Left ventricle myocardium inferior (tissue), 1 donor: ENCODE measurements around the gene DHRS2. TPM values are rescaled to one million over a fixed set of nuclear protein-coding genes. Genes with fewer than 3 reads are reported as not detected.

ENCODE experiments used
- DNase-seq: peaks from one replicate; pipeline ENCODE4 v3.0.0-alpha.2; 2020
- H3K27ac ChIP-seq: fragments of 200-600 bp; replicated peaks from 2 replicates; pipeline ENCODE4 v1.8.0; 2021
- H3K27me3 ChIP-seq: fragments of 200-600 bp; 2 replicates; pipeline ENCODE4 v1.8.0; 2021; ENCODE audit warnings: low read depth
- H3K36me3 ChIP-seq: fragments of 200-600 bp; 2 replicates; pipeline ENCODE4 v1.8.0; 2021
- H3K4me1 ChIP-seq: fragments of 200-600 bp; 2 replicates; pipeline ENCODE4 v1.8.0; 2021
- H3K4me3 ChIP-seq: fragments of 200-600 bp; 2 replicates; pipeline ENCODE4 v1.8.0; 2021; ENCODE audit warnings: mild to moderate bottlenecking, moderate library complexity
- H3K9me3 ChIP-seq: fragments of 200-600 bp; replicated peaks from 2 replicates; pipeline ENCODE4 v1.8.0; 2021
- intact Hi-C: fragments of 100-400 bp; cut with micrococcal nuclease; formaldehyde crosslinking; loops from one replicate; pipeline ENCODE4 v1.11.0; 2022
- total RNA-seq: library from RNA; stranded (reverse); fragmentation: NEBNext Ultra II Directional; extraction: Animal tissue kit (Norgen Biotek cat#: 25700); gene quantifications from one replicate; pipeline ENCODE4 v1.2.1, GENCODE V29; 2021
- TF ChIP-seq, protein P1 (sequence below): fragments of 200-600 bp; IDR thresholded peaks from 2 replicates; pipeline ENCODE4 v1.8.0; 2021; ENCODE audit warnings: antibody characterized with exemption, mild to moderate bottlenecking, borderline replicate concordance
- donor health status: DM: no; HTN: yes; CAD: no; lungs with severe emphysema.

DHRS2 gene
- total RNA-seq, 1 donor from 2014 or later: not detected

DNA sequence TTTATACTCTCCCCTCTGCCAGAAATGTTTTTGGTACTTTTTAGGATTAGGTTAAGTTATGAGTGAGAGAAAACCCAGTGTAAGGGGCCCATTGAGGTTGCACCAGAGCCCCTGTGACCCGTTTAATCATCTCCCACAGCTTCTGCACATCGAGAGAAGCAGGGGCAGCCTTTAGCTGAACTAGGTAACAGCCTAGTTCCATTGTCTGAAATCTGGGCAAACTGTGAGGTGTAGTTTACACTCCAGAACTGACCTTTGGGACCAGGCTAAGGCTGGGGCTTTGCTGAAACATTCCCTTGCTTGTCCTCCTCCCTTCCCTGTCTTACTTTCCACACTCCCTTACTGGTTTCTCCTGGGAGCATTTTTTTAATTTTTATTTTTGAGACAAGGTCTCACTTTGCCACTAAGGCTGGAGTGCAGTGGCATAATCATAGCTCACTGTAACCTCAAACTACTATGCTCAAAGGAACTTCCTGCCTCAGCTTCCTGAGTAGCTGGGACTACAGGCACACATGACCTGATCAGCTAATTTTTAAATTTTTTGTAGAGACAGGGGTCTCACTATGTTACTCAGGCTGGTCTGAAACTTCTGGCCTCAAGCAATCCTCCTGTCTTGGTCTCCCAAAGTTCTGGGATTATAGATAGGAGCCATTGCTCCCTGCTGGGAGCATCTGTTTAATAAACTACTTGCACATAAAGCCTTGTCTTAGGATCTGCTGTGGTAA is 25.9 kb upstream of the DHRS2 start:
- Histone ChIP-seq H3K4me3 (no peak overlapping the region), H3K27ac (no peak overlapping the region), H3K9me3 (no peaks in the 10 kb centered on the region), H3K4me1 (peaks cover 4% of the 10 kb centered on the region), H3K27me3 (peaks cover 38% of the 10 kb centered on the region), H3K36me3 (no peaks in the 10 kb centered on the region)
- TF ChIP-seq, protein P1, sequence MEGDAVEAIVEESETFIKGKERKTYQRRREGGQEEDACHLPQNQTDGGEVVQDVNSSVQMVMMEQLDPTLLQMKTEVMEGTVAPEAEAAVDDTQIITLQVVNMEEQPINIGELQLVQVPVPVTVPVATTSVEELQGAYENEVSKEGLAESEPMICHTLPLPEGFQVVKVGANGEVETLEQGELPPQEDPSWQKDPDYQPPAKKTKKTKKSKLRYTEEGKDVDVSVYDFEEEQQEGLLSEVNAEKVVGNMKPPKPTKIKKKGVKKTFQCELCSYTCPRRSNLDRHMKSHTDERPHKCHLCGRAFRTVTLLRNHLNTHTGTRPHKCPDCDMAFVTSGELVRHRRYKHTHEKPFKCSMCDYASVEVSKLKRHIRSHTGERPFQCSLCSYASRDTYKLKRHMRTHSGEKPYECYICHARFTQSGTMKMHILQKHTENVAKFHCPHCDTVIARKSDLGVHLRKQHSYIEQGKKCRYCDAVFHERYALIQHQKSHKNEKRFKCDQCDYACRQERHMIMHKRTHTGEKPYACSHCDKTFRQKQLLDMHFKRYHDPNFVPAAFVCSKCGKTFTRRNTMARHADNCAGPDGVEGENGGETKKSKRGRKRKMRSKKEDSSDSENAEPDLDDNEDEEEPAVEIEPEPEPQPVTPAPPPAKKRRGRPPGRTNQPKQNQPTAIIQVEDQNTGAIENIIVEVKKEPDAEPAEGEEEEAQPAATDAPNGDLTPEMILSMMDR: no peak
- no peak for DNase-seq
- intact Hi-C loops: no loop called here

DNA sequence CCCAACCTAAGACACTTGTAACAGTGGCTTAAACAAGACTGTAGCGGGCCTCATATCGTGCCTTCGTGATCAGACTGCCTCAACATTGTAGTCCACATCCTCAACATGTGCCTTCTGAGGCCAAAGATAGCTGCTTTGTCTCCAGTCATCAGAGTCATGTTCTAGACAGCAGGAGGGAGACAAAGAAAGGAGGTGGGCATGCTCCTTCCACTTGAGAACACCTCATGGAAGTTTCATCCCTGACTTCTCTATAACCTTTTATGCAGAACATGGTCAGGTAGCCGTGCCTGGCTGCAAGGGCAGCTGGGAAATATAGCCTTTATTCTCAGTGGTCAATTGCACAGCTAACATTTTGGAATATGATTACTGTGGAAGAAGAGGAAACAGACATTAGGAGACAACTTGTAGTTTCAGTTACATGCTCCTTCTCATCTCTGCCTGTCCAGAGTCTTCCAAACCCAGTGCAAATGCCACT is 25.3 kb upstream of the DHRS2 start:
- TF ChIP-seq, protein P1: no peak
- Histone ChIP-seq H3K4me1 (peaks cover 2% of the 10 kb centered on the region), H3K27me3 (peaks cover 43% of the 10 kb centered on the region), H3K4me3 (no peak overlapping the region), H3K27ac (no peak overlapping the region), H3K9me3 (no peaks in the 10 kb centered on the region), H3K36me3 (no peaks in the 10 kb centered on the region)
- intact Hi-C loops: no loop called here
- no peak for DNase-seq

DNA sequence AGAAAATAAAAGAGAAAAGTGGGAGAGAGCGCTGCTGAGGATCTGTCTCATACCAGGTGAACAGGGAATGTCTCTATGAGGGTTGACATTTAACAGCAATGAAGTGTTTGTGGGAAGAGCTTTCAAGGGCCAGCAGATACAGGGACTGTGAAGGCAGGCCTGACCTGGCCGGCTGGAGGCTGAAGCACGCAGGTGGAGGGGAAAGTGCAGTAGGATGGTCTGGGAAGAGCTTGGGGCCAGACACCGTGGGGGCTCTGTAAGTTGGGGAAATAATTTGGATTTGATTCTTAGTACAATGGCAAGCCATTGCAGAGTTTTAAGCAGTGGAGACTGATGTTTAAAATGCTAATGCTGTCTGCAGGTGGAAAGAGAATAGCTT is 23.8 kb upstream of the DHRS2 start:
- Histone ChIP-seq H3K4me1 (no peaks in the 10 kb centered on the region), H3K4me3 (no peak overlapping the region), H3K27me3 (peaks cover 41% of the 10 kb centered on the region), H3K36me3 (no peaks in the 10 kb centered on the region), H3K27ac (no peak overlapping the region), H3K9me3 (no peaks in the 10 kb centered on the region)
- TF ChIP-seq, protein P1: no peak
- no peak for DNase-seq
- intact Hi-C loops: no loop called here

DNA sequence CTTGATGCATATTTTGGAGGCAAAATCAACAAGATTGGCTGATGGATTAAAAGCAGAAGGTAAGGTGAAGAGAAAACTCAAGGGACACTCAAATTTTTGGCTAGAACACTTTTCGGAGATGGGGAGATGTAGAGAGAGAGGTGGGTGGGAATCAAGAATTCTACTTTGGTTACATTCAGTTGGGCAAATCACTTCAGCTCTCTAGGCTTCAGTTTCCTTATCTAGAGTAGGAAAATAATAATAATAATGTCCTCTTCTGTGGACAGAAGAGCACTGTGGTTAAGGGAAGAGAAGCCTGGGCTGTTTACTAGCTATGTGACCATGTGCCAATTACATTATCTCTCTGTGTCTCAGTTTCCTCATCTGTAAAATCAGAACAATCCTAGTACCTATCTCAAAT is 23.4 kb upstream of the DHRS2 start:
- Histone ChIP-seq H3K27ac (no peak overlapping the region), H3K36me3 (no peaks in the 10 kb centered on the region), H3K27me3 (peaks cover 41% of the 10 kb centered on the region), H3K9me3 (no peaks in the 10 kb centered on the region), H3K4me3 (no peak overlapping the region), H3K4me1 (no peaks in the 10 kb centered on the region)
- TF ChIP-seq, protein P1: no peak
- intact Hi-C loops: no loop called here
- no peak for DNase-seq

DNA sequence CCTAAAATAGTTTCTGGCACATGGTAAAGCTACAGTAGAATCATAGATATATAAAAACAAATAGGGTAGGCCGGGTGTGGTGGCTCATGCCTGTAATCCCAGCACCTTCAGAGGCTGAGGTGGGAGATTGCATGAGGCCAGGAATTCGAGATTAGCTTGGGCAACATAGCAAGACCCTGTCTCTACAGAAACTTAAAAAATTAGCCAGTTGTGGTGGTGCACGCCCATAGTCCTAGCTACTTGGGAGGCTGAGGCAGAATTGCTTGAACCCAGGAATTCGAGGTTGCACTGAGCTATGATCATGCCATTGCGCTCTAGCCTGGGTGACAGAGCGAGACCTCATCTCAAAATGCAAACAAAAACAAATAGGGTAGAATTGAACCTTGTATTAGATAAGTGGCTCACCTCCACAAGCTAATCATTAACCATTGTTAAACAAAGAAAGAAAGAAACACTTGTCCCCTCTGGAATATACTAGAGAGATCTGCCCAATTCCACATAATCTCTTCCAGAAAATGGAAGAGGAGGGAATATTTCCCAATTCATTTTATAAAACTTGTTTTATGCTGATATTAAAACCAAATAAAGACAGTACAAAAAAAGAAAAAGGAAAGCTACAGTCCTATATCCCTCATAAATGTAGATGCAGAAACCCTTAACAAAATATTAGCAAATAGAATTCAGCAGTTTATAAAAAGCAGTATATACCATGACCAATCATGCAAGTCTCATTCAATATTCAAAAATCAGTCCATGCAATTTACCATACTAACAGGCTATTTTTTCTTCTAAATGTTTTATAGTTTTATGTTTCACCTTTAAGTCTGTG is 22.7 kb upstream of the DHRS2 start:
- intact Hi-C loops: no loop called here
- TF ChIP-seq, protein P1: no peak
- DNase-seq: no peak
- no peaks in the 10 kb centered on the region for H3K36me3 ChIP-seq
- H3K27me3 ChIP-seq: peaks cover 44% of the 10 kb centered on the region
- H3K4me3 ChIP-seq: no peak overlapping the region
- H3K9me3 ChIP-seq: no peaks in the 10 kb centered on the region
- H3K27ac ChIP-seq: no peak overlapping the region
- H3K4me1 ChIP-seq: no peaks in the 10 kb centered on the region
